AG09309 (cell line): ENCODE measurements around the gene GABRA5.

Source experiments
- DNase-seq: peaks from one replicate; pipeline ENCODE4 v3.0.0-alpha.2; 2010; ENCODE audit warnings: low read depth
- H3K4me3 ChIP-seq: 2 replicates; pipeline ENCODE4 v1.5.1; 2011; ENCODE audit warnings: mild to moderate bottlenecking, low read depth, low read length, moderate library complexity; ENCODE audit not compliant: control insufficient read depth
- TF ChIP-seq, protein P1 (sequence below): IDR thresholded peaks from 2 replicates; pipeline ENCODE4 v1.5.1; 2011; ENCODE audit warnings: mild to moderate bottlenecking, low read depth, low read length, inconsistent platforms; ENCODE audit not compliant: insufficient read depth, control insufficient read depth; ENCODE audit errors: missing control alignments

Gene GABRA5

DNA sequence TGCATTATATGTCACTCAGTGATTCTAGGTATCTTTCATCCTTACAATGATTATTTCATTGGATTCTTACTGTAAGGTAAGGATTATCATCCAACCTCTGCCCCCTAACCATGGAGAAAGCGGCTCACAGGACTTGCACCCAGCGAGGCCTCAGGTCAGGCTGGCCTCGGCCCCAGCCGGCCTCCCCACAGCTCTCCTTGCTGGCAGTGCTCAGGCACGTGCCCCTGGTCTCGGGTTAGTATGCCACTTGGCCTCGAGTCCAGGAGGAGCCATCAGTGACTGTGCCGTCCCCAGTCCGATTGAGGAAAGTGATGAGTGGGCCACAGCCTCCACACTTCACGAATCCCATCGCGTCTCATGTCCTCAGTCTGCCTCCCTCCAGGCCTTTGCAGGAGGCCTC is 68.5 kb downstream of the GABRA5 start:
- DNase-seq = no peak
- H3K4me3 ChIP-seq = no peak overlapping the region
- TF ChIP-seq, protein P1, sequence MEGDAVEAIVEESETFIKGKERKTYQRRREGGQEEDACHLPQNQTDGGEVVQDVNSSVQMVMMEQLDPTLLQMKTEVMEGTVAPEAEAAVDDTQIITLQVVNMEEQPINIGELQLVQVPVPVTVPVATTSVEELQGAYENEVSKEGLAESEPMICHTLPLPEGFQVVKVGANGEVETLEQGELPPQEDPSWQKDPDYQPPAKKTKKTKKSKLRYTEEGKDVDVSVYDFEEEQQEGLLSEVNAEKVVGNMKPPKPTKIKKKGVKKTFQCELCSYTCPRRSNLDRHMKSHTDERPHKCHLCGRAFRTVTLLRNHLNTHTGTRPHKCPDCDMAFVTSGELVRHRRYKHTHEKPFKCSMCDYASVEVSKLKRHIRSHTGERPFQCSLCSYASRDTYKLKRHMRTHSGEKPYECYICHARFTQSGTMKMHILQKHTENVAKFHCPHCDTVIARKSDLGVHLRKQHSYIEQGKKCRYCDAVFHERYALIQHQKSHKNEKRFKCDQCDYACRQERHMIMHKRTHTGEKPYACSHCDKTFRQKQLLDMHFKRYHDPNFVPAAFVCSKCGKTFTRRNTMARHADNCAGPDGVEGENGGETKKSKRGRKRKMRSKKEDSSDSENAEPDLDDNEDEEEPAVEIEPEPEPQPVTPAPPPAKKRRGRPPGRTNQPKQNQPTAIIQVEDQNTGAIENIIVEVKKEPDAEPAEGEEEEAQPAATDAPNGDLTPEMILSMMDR = no peak

DNA sequence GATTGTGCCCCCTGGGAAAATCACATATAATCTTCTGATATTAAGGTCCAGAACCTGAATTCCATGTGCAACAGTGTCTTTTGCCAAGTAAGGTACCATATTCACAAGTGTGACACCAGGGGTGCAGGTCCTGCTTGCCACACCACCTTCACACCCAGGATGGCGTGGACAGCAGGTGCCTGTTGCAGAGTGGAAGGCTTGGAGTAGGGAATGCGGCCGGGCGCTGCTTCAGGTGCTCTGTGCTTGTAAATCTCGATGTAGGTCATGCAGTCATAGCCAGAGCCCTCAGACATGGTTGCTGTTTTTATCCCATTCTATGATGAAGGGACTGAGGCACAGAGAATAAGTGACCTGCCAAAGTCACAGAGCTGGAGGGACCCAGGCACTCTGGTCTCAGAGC is 69.6 kb downstream of the GABRA5 start:
- no peak overlapping the region for H3K4me3 ChIP-seq
- no peak for DNase-seq
- TF ChIP-seq, protein P1 = no peak

DNA sequence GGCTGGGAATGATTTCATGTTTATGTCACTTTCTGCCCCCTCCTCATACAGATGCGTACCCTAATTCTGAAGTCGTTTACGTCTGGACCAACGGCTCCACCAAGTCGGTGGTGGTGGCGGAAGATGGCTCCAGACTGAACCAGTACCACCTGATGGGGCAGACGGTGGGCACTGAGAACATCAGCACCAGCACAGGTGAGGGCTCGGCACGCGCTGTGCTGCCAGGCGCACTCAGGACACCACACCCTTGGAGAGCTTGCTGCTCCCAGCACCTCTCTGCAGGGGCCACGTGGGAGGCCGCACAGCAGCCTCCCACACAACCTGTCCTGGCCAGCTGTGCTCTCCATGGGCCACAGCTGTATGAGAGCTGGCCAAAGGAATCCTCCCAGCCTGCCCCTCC is 70.3 kb downstream of the GABRA5 start:
- H3K4me3 ChIP-seq = no peak overlapping the region
- no peak for DNase-seq
- TF ChIP-seq, protein P1 = no peak

DNA sequence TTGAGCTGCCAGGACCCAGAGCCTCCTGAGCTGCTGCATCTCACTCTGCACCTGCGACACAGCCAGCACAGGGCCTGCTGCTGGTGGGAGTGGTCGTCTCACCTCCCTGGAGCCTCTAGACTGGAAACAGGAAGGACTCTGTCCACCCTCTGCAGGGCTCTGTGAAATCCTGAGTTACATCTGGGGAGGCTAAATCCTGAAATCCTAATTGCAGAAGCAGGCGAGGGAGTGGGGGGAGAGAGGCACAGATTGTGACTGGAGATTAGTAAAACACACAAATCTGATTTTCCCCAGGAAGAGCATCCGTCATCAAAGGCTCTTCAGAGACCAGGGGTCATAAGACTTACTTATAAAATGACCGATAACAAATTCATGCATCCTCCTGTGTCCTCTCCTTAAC is 72.5 kb downstream of the GABRA5 start:
- TF ChIP-seq, protein P1 = no peak
- H3K4me3 ChIP-seq = no peak overlapping the region
- no peak for DNase-seq

DNA sequence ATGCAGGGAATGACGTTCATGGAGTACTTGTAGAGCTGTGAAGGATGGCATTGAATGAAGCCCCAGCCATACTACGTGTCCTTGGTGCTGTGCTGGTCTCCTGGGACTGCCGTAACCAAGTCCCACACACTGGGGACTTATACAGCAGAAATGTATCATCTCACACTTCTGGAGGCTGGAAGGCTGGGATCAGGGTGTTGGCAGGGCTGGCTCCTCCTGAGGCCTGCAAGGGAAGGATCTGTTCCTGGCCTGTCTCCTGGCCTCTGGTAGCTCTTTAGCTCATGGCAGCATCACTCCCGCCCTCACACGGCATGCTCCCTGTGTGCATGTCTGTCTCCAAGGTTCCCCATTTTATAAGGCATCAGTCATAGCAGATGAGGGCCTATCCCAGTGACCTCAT is 74.6 kb downstream of the GABRA5 start:
- DNase-seq = no peak
- no peak overlapping the region for H3K4me3 ChIP-seq
- TF ChIP-seq, protein P1 = no peak

DNA sequence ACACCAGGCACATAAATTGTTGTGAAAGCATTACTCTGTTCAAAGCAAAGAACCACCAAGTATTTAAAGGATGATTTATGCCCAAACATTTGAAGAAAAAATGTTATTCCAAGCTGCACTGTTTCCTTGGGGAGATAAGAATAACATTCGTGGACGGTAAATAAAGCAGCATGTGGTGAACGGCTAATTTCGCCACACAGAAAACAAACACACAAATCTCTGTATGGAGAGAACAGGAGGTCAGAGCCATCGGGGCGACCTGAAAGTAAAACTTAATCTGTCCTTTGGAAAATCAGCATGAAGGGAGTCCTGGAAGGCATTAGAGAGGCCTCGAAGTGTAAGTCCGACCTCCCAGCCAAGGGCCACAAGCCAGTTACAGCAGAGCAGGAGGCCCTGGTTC is 77.0 kb downstream of the GABRA5 start:
- DNase-seq = no peak
- no peak overlapping the region for H3K4me3 ChIP-seq
- TF ChIP-seq, protein P1 = no peak

DNA sequence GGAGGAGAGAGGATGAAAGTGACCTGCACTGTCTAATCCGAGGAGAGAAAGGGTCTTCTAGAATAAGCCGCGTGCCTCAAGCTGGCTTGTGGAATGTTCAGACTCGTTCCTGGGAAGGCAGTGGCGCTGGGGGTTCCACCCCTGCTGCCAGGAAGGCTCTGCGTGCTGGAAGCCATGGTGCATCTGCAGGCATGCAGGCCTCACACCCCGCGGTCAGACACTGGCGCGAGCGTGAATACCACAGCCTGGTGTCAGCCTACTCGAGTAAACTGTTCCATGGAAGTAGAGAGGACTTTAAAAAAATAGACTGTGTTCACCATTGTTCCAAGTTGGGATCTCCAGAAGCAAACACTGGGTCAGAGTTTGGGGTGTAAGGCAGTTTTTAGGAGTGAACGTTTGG is 78.2 kb downstream of the GABRA5 start:
- no peak overlapping the region for H3K4me3 ChIP-seq
- DNase-seq = no peak
- TF ChIP-seq, protein P1 = no peak
